Upper lobe of left lung (tissue), 4 donors: ENCODE data around the gene TPBGL.

Experiments used
- EP300 ChIP-seq, 4 donors: sonication (generic); formaldehyde crosslinking; IDR thresholded peaks; one replicate each; pipeline ENCODE4 v1.5.1; 2017; ENCODE audit warnings: antibody characterized with exemption in 4 of 4, control low read depth in 2 of 4
- POLR2A ChIP-seq, 4 donors: fragments of 450-650 bp; IDR thresholded peaks; one replicate each; pipeline ENCODE4 v1.5.1; 2016 to 2017; ENCODE audit warnings: antibody characterized with exemption in 4 of 4, mild to moderate bottlenecking in 2 of 4
- POLR2AphosphoS5 ChIP-seq, 2 donors: sonication (generic); formaldehyde crosslinking; IDR thresholded peaks; one replicate each; pipeline ENCODE4 v1.5.1; 2017; ENCODE audit warnings: antibody characterized with exemption in 2 of 2
- TF ChIP-seq, protein P1 (sequence below), 6 experiments: fragments of 450-650 bp in 4 of 6; fragments of 200-600 bp in 2 of 6; sonication (generic) in 2 of 6; IDR thresholded peaks; one replicate each; pipeline ENCODE4 v1.5.1; 2016 to 2019; ENCODE audit warnings: antibody characterized with exemption in 6 of 6

DNA sequence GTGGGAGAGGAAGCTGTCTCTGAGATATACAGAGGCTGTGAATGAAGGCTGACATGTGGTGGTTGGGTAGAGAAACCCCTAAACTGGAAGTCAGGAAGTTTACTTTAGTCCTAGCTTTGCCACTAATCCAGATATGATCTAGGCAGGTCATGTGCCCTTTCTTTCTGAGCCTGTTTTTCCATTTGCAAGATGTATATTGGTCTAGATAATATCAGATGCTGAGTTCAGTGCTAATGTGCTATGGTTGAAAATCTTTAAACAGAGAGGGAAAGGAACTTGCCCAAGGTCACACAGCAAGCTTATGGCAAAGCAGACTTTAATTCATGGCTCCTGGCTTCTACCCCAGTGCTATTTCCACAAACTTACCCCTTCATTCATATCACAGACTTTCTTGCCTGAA is 25.7 kb upstream of the TPBGL start:
- TF ChIP-seq, protein P1, sequence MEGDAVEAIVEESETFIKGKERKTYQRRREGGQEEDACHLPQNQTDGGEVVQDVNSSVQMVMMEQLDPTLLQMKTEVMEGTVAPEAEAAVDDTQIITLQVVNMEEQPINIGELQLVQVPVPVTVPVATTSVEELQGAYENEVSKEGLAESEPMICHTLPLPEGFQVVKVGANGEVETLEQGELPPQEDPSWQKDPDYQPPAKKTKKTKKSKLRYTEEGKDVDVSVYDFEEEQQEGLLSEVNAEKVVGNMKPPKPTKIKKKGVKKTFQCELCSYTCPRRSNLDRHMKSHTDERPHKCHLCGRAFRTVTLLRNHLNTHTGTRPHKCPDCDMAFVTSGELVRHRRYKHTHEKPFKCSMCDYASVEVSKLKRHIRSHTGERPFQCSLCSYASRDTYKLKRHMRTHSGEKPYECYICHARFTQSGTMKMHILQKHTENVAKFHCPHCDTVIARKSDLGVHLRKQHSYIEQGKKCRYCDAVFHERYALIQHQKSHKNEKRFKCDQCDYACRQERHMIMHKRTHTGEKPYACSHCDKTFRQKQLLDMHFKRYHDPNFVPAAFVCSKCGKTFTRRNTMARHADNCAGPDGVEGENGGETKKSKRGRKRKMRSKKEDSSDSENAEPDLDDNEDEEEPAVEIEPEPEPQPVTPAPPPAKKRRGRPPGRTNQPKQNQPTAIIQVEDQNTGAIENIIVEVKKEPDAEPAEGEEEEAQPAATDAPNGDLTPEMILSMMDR (IDR thresholded peaks at IDR 0.05) = no peak
- TF ChIP-seq POLR2A (IDR thresholded peaks at IDR 0.05) (no peak), EP300 (IDR thresholded peaks at IDR 0.05) (no peak), POLR2AphosphoS5 (IDR thresholded peaks at IDR 0.05) (no peak)
